Cardiac fibroblast (primary cell): ENCODE data around the gene DLEC1.

Source experiments
- DNase-seq, 2 donors: peaks; one replicate each; pipeline versions ENCODE4 v3.0.0 to v3.0.0-alpha.2; 2010; ENCODE audit warnings: low read depth in 2 of 2
- H3K4me3 ChIP-seq, 2 donors: replicated peaks in 1 of 2; 1 replicate in 1 of 2; 2 replicates in 1 of 2; pipeline ENCODE4 v1.5.1; 2011; ENCODE audit warnings: low read depth in 2 of 2, low read length in 2 of 2, mild to moderate bottlenecking in 2 of 2, moderate library complexity in 1 of 2
- CTCF ChIP-seq: IDR thresholded peaks from one replicate; pipeline ENCODE4 v1.5.1; 2011; ENCODE audit warnings: low read depth, mild to moderate bottlenecking, low read length, inconsistent platforms

DLEC1 gene

GRCh38 chr3:38026856-38027255 lies 12.2 kb upstream of the DLEC1 start:
- TF ChIP-seq CTCF: no peak
- no peak overlapping the region for H3K4me3 ChIP-seq
- no peak for DNase-seq

GRCh38 chr3:38027466-38028465 lies 11.2 kb upstream of the DLEC1 start:
- no peak for DNase-seq
- TF ChIP-seq CTCF: no peak
- no peak overlapping the region for H3K4me3 ChIP-seq

GRCh38 chr3:38028621-38029361 lies 10.2 kb upstream of the DLEC1 start:
- no peak for TF ChIP-seq CTCF
- DNase-seq: no peak
- peak overlapping the region; percentile 62 to 68 for H3K4me3 ChIP-seq

GRCh38 chr3:38029400-38030125 lies 9.4 kb upstream of the DLEC1 start, which contains the start of gene PLCD1:
Gene PLCD1, minus strand, starts transcription at chr3:38029642. Its CDS starts 103 bp downstream, at chr3:38029539.
- peak; percentile 56 to 86 for DNase-seq
- TF ChIP-seq CTCF: no peak
- H3K4me3 ChIP-seq: peak within 1 kb of the TSS; percentile 62 to 68

GRCh38 chr3:38030126-38031021 lies 8.6 kb upstream of the DLEC1 start:
- peak overlapping the region; percentile 62 to 68 for H3K4me3 ChIP-seq
- DNase-seq: no peak
- TF ChIP-seq CTCF: no peak
